Sciatic nerve (tissue), 1 donor: Measurements from ENCODE around the gene LNPK. TPM values are rescaled to one million over a fixed set of nuclear protein-coding genes. Genes with fewer than 3 reads are reported as not detected.

Experiments used
- total RNA-seq: library from RNA; stranded (reverse); fragmentation: NEBNext Ultra II Directional; extraction: Animal tissue kit (Norgen Biotek cat#: 25700); gene quantifications from one replicate; pipeline ENCODE4 v1.2.1, GENCODE V29; 2021
- donor health status: DM: no; HTN: no; CAD: no.

LNPK gene
- total RNA-seq, 1 donor from 2014 or later: 42.1 TPM

Other genes starting within 250 kb of the LNPK start
- not detected for gene EVX2, start 81.7 kb upstream of the LNPK start, total RNA-seq
- gene HOXD13, start 90.5 kb upstream of the LNPK start, total RNA-seq: not detected
- gene HOXD12, start 97.5 kb upstream of the LNPK start, total RNA-seq: not detected
- gene HOXD11, start 105.0 kb upstream of the LNPK start, total RNA-seq: 0.40 TPM
- gene HOXD10, start 114.5 kb upstream of the LNPK start, total RNA-seq: 1.9 TPM
- 4.9 TPM for gene HOXD9, start 120.5 kb upstream of the LNPK start, total RNA-seq
- gene HOXD8, start 127.4 kb upstream of the LNPK start, total RNA-seq: 11.9 TPM
- gene HOXD4, start 149.3 kb upstream of the LNPK start, total RNA-seq: 6.8 TPM
- 9.8 TPM for gene HOXD3, start 155.0 kb upstream of the LNPK start, total RNA-seq
- gene HOXD1, start 186.4 kb upstream of the LNPK start, total RNA-seq: 1.9 TPM